GM19467 (cell line): ENCODE measurements around the gene TSPAN4.

ENCODE experiments used
- ATAC-seq: cut with Tn5 transposase; IDR thresholded peaks from one replicate; pipeline ENCODE4 v1.9.1; 2021; ENCODE audit warnings: mild to moderate bottlenecking, moderate library complexity; ENCODE audit not compliant: unreplicated experiment

Gene TSPAN4

DNA sequence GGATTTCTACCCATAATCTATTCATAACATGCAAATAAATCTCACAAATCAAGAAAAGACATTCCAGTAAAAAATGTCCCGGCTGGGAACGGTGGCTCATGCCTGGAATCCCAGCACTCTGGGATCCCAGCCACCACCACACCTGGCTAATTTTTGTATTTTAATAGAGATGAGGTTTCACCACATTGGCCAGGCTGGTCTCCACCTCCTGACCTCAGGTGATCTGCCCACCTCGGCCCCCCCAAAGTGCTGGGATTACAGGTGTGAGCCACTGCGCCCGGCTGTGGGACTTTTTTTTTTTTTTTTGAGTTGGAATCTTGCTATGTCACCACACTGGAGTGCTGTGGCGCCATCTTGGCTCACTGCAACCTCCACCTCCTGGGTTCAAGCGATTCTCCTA lies 63.3 kb downstream of the TSPAN4 start:
- no peak for ATAC-seq

DNA sequence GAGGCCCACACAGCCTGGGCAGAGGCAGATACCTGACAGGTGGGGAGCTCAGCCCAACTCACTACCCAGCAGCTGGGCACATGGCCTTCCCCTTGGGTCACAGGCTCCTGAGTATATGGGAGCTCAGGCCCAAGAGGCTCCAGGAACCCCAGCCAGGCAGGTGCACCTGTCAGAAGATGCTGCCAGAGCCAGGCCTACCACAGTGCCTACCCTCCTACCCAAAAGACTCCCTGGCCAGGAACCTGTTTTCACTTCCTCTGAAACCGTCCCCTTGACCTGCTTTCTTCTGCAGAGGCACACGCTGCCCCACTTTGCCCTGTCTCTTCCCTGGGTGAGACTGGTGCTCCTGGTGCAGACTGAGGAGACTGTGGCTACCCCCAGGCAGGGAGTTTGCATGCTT lies 65.0 kb downstream of the TSPAN4 start:
- no peak for ATAC-seq

DNA sequence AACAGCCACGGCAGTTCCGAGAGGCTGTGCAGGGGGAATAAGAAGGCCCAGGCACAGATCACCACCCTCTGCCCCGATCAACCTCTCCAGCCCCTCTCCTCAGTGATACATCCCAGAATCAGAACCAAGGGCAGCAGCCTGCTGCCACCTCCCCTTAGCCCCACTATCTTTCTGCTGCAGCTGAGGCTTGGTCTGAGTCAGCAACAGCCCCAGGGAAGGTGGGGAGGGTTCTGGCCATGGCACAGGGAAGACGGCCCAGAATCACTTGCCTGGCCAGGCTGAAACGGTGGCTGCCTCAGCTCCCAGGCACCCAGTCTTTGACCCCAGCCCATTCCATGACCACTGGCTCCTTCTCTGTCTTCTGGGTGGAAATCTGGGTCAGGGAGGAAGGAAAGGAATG lies 65.6 kb downstream of the TSPAN4 start:
- no peak for ATAC-seq

DNA sequence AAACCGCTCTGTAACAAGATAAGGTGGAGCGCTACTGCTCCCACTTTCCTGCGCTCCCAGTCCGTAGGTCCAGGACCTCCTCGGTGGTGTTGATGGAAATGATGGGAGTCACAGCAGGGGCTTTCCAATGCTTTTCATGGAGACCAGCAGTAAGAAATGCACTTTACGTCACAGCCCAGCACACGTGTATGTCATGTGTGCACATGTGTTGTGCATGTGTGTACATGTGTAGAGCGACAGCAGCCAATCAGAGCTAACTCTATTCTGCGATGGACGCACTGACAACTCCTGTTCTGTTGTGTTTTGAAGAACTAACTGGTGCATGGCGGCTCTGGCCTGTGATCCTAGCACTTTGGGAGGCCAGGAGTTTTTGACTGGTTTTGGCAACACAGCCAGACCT lies 66.8 kb downstream of the TSPAN4 start:
- ATAC-seq: no peak

DNA sequence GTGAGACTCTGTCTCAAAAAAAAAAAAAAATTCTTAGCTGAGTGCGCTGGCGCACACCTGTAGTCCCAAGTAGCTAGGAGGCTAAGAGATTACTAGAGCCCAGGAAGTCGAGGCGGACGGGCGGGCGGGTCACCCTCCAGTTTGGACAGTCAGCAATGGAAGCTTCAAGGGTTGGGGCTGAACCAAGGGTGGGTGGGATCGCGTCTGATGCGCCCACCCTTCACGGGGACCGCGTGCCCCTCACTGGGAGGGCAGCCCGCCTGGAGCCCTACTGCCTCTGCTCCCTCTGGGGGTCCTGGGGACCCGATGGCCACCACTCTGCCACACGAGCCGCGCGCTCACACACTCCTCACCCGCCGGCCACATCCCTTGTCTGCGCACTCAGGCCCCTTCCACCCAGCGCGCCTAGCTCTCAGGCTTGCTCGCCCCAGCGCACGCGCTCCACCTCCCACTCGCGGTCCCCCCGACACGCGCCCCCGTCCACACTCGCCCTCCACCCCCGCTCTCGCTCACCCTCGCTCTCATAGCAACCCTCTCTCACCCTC lies 67.5 kb downstream of the TSPAN4 start:
- ATAC-seq: peak; percentile 9

DNA sequence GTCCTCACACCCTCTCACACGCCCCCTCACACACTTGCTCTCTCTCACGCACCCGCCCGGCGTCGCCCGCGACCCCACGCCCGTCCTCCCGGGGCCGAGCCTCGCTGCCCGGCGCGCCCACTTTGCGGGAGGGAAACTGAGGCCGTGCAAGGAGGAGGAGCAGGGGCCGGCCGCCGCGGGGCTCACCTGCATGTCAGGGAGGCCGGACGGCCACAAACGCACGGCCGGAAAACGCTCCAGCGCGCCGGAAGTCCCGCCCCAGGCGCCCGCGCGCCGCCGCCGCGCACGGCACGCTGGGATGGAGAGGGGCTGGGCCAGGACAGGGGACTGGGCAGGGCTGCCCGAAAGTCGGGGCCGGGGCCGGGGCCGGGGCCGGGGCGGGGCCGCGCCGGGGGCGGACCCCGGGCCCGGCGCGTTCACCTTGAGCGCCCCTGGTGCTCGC lies 68.0 kb downstream of the TSPAN4 start, which contains the start of gene CHID1:
Gene CHID1, minus strand, starts transcription at position 222 of the 442 bp plus-strand sequence. CDS start 5,994 bp downstream, outside the sequence.
- ATAC-seq: peak; percentile 80

DNA sequence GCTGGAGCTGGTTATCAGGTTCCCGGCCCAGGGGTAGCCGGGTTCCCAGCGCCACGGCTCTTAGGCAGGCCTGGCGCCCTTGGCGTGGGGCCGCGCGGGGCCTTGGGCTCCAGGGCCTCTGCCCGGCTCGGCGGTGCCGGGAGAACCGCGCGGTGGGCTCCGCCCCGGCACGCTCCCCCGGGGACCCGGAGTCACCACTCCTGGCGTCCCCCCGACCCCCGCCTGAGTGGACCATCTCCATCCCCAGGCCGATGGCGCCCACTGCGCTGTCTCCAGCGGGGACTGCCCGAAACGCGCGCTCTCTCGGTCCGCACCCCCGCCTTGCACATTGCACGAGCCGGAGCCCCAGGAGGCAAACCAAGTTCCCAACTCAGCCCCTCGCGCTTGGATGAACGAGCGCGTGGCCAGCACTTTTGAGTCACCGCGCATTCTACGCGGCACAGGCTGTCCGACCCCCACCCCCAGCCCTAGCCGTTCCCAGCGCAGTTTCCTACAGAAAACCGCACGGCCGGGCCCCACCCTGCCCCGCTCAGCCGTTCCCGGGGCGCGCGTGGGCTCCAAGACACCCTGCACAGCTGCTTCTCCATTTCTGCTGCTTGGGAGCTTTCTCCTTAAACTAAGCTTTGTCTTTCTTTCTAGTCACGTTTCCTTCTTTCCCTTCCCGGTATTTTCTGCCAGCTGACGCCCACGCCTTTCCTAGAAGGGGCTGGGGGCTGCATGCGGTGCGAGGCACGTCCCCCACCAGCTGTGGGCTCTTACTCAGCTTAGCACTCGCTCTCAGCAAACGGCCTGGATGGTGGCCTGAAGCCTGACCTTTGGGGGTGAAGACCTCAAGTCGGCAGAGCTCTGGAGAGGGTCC lies 68.6 kb downstream of the TSPAN4 start:
- ATAC-seq: peak; percentile 31

DNA sequence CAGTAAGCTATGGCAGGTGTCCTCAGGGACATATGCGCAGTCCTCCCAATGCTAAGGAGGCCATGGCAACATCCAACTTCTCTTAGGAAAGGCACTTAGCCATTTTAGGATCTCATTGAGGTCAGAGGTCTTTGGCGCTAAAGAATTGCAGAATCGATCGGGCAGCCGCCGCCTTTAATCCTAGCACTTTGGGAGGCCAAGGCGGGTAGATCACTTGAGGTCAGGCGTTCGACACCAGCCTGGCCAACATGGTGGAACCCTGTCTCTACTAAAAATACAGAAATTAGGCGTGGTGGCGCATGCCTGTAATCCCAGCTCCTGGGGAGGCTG lies 69.2 kb downstream of the TSPAN4 start:
- no peak for ATAC-seq

DNA sequence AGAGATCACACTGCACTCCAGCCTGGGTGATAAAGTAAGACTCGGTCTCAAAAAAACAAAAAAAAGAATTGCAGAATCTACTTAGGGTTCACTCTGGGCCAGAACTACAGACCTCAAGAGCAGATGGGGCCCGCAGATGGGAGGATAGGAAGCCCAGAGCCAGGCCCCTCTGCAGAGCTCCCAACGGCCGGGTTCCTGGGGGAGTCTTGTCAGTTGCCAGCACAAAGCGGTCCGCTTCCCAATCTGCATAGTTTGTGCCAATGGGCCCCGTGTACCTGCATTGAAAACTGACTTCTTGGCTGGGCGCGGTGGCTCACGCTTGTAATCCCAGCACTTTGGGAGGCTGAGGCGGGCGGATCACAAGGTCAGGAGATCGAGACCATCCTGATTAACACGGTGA lies 69.6 kb downstream of the TSPAN4 start:
- no peak for ATAC-seq

DNA sequence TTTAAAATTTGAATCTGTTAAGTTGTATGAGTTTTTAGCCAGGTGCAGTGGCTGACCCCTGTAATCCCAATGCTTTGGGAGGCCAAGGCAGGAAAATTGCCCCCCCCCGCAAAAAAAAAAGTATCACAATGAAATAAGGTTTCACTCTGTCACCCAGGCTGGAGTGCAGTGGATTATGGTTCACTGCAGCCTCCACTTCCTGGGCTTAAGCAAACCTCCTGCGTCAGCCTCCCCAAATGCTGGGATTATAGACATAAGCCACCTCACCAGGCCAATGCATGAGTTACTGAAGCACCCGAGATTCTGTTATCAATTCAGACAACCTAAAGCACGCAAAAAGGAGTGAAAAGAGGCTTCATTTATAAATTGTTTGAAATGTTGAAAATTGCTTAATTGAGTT lies 70.4 kb downstream of the TSPAN4 start:
- no peak for ATAC-seq

DNA sequence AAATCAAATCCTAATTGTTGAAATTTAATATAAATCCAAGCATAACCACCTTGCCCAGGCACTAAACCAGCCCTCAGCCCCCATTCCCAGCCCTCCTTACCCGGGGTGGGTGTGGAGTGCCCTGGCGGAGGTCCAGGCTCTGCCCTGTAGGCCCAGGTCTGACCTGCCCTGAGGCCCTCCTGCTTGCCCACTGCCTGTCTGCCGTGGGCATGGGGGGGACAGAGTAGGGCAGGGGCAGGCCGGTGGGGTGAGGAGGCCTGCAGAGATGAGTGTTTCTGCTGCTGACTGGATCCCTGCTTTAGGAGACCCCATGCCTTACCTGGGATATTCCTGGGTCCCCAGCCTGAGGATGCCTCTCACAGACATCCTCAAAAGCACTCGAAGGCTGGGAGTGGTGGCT lies 71.6 kb downstream of the TSPAN4 start:
- no peak for ATAC-seq

DNA sequence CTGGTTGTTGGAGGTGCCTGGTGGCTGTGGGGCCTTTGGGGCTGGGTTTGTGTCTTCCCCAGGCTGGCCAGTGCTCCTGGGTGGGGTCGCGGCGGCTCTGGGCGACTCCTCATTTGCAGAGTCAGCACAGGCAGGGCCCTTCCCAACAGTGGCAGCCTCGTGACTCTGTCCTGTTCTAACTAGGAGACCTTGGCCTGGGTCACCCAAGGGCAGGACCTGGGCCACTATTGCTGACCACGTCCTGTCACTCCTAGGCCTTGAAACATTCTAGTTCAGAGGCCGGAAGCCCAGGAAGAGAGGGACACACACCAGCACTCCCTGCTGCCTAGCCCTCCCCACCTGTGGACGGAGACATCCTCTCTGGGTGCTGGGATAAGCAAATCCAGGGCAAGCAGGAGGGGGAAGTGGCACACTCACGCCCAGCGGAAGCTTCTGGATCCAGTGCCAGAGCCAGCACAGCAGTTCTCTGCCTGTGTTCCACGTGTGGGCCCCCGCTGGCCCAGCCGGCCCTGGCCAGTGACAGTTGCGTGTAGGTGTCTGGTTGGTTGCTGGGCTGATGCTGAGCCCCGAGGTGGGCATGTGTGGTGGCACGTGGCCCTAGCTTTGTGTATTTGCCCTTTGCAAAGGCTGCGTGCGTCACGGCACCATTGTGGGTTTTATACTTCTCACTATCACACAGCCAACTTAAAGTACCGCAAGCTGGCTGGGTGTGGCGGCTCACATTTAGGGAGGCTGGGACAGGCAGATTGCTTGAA lies 72.3 kb downstream of the TSPAN4 start:
- no peak for ATAC-seq
